Trophoblast cell (in vitro differentiated cells and primary cell): Measurements from ENCODE around the gene RGCC.

Experiments
- DNase-seq, 2 donors: peaks; one replicate each; pipeline ENCODE4 v3.0.0-alpha.2; 2016
- H2AFZ ChIP-seq: 2 replicates; pipeline ENCODE4 v1.6.1; 2013; ENCODE audit warnings: low read length, moderate library complexity, mild to moderate bottlenecking; ENCODE audit not compliant: insufficient read depth, poor library complexity
- H2AK5ac ChIP-seq: 2 replicates; pipeline ENCODE4 v1.6.1; 2013; ENCODE audit warnings: mild to moderate bottlenecking, low read length
- H2BK120ac ChIP-seq: 2 replicates; pipeline ENCODE4 v1.6.1; 2013; ENCODE audit warnings: low read length, mild to moderate bottlenecking, moderate library complexity; ENCODE audit not compliant: insufficient read depth, poor library complexity
- H2BK12ac ChIP-seq: 2 replicates; pipeline ENCODE4 v1.6.1; 2013; ENCODE audit warnings: mild to moderate bottlenecking, low read length, moderate library complexity
- H2BK5ac ChIP-seq: 2 replicates; pipeline ENCODE4 v1.6.1; 2013; ENCODE audit warnings: low read length, low read depth, moderate library complexity, mild to moderate bottlenecking; ENCODE audit not compliant: poor library complexity
- H3K14ac ChIP-seq: 2 replicates; pipeline ENCODE4 v1.6.1; 2013; ENCODE audit warnings: mild to moderate bottlenecking, low read length
- H3K18ac ChIP-seq: 2 replicates; pipeline ENCODE4 v1.6.1; 2013; ENCODE audit warnings: mild to moderate bottlenecking, low read length
- H3K23ac ChIP-seq: 2 replicates; pipeline ENCODE4 v1.6.1; 2013; ENCODE audit warnings: low read length
- H3K27ac ChIP-seq: 2 replicates; pipeline ENCODE4 v1.5.1; 2013; ENCODE audit warnings: low read depth, mild to moderate bottlenecking, inconsistent platforms, low read length, moderate library complexity
- H3K27me3 ChIP-seq: 2 replicates; pipeline ENCODE4 v1.6.1; 2013; ENCODE audit warnings: inconsistent platforms, mild to moderate bottlenecking, low read length, moderate library complexity; ENCODE audit not compliant: insufficient read depth
- H3K36me3 ChIP-seq, 2 experiments: 1 replicate in 1 of 2; 2 replicates in 1 of 2; pipeline ENCODE4 v1.6.1; 2013; ENCODE audit warnings: low read length in 2 of 2, mild to moderate bottlenecking in 2 of 2, moderate library complexity in 1 of 2; ENCODE audit not compliant: insufficient read depth in 2 of 2, control insufficient read depth in 1 of 2
- H3K4ac ChIP-seq: 2 replicates; pipeline ENCODE4 v1.6.1; 2013; ENCODE audit warnings: low read depth, mild to moderate bottlenecking, low read length, moderate library complexity
- H3K4me1 ChIP-seq, 2 experiments: 1 replicate in 1 of 2; 2 replicates in 1 of 2; pipeline ENCODE4 v1.6.1; 2013; ENCODE audit warnings: low read length in 2 of 2, mild to moderate bottlenecking in 2 of 2, moderate library complexity in 1 of 2; ENCODE audit not compliant: insufficient read depth in 2 of 2, control insufficient read depth in 1 of 2
- H3K4me2 ChIP-seq: 2 replicates; pipeline ENCODE4 v1.6.1; 2013; ENCODE audit warnings: inconsistent platforms, mild to moderate bottlenecking, low read length, moderate library complexity
- H3K4me3 ChIP-seq: 2 replicates; pipeline ENCODE4 v1.5.1; 2013; ENCODE audit warnings: mild to moderate bottlenecking, low read depth, low read length, inconsistent platforms
- H3K79me1 ChIP-seq: one replicate; pipeline ENCODE4 v1.6.1; 2013; ENCODE audit warnings: low read length
- H3K79me2 ChIP-seq: 2 replicates; pipeline ENCODE4 v1.6.1; 2013; ENCODE audit warnings: low read length, mild to moderate bottlenecking; ENCODE audit not compliant: control insufficient read depth, insufficient read depth, poor library complexity
- H3K9ac ChIP-seq: 2 replicates; pipeline ENCODE4 v1.6.1; 2013; ENCODE audit warnings: mild to moderate bottlenecking, low read length
- H3K9me3 ChIP-seq: 2 replicates; pipeline ENCODE4 v1.6.1; 2013; ENCODE audit warnings: low read depth, mild to moderate bottlenecking, control low read depth, inconsistent platforms, low read length; ENCODE audit not compliant: insufficient read depth
- H4K12ac ChIP-seq: 2 replicates; pipeline ENCODE4 v1.6.1; 2013; ENCODE audit warnings: low read depth, mild to moderate bottlenecking, low read length, moderate library complexity
- H4K8ac ChIP-seq: 2 replicates; pipeline ENCODE4 v1.6.1; 2013; ENCODE audit warnings: low read depth, mild to moderate bottlenecking, low read length, moderate library complexity
- H4K91ac ChIP-seq: one replicate; pipeline ENCODE4 v1.6.1; 2013; ENCODE audit warnings: low read depth, mild to moderate bottlenecking, low read length, moderate library complexity
- WGBS: extraction: QIAGEN DNeasy Blood & Tissue Kit; methylation state at CpG from one replicate; pipeline ENCODE4 v1.1.7; 2013; ENCODE audit warnings: missing lambda C conversion rate; ENCODE audit not compliant: insufficient read length, insufficient coverage; ENCODE audit errors: extremely low coverage; 5-methylcytosine and 5-hydroxymethylcytosine counted together

RGCC gene

GRCh38 chr13:41496420-41497234 is 39.3 kb downstream of the RGCC start:
- WGBS = no CpG with 5 or more reads among the region's 9 CpGs
- no peak overlapping the region for H2BK5ac ChIP-seq
- peaks cover 10 to 14% of the 10 kb centered on the region in 2 experiments for H3K4me1 ChIP-seq
- no peak overlapping the region for H3K9ac ChIP-seq
- no peak overlapping the region for H3K18ac ChIP-seq
- no peak overlapping the region for H3K4ac ChIP-seq
- H3K4me2 ChIP-seq = no peak overlapping the region
- H3K9me3 ChIP-seq = no peaks in the 10 kb centered on the region
- no peak overlapping the region for H4K8ac ChIP-seq
- H2BK120ac ChIP-seq = no peak overlapping the region
- no peak overlapping the region for H4K91ac ChIP-seq
- H3K79me2 ChIP-seq = no peaks in the 10 kb centered on the region
- no peak overlapping the region for H3K23ac ChIP-seq
- no peak overlapping the region for H3K27ac ChIP-seq
- H3K4me3 ChIP-seq = no peak overlapping the region
- no peak overlapping the region for H2BK12ac ChIP-seq
- no peak overlapping the region for H3K14ac ChIP-seq
- no peaks in the 10 kb centered on the region for H3K27me3 ChIP-seq
- no peaks in the 10 kb centered on the region for H3K36me3 ChIP-seq
- H3K79me1 ChIP-seq = peaks cover 3% of the 10 kb centered on the region
- no peak overlapping the region for H4K12ac ChIP-seq
- H2AFZ ChIP-seq = peak overlapping the region; percentile 51
- no peak for DNase-seq
- H2AK5ac ChIP-seq = no peak overlapping the region

DNA sequence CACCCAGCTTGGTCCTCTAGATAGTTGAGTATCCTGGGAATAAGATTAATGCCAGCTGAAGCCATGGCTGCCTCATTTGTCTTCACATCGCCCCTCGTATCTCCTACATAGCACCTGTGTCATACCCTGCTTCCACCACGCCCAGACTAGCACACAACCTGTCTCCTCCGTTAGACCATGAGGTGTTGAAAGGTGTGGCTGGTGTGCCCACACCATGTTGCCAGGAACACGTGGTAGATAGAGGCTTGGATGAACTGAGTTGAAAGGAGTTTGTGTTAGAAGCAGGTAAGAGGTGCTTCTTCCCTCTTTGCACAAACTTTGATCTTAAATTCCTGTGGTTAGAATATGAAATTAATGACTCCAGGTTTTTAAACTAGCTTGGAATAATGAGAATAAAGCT is 40.1 kb downstream of the RGCC start:
- H3K14ac ChIP-seq = no peak overlapping the region
- peaks cover 10 to 14% of the 10 kb centered on the region in 2 experiments for H3K4me1 ChIP-seq
- no peaks in the 10 kb centered on the region for H3K36me3 ChIP-seq
- H3K9ac ChIP-seq = no peak overlapping the region
- H3K9me3 ChIP-seq = no peaks in the 10 kb centered on the region
- H4K8ac ChIP-seq = no peak overlapping the region
- H3K79me1 ChIP-seq = peaks cover 3% of the 10 kb centered on the region
- H3K23ac ChIP-seq = no peak overlapping the region
- no peaks in the 10 kb centered on the region for H3K79me2 ChIP-seq
- H2AFZ ChIP-seq = no peak overlapping the region
- DNase-seq = no peak
- H3K27ac ChIP-seq = no peak overlapping the region
- H3K18ac ChIP-seq = no peak overlapping the region
- H3K4me2 ChIP-seq = no peak overlapping the region
- H3K4ac ChIP-seq = no peak overlapping the region
- H2BK12ac ChIP-seq = no peak overlapping the region
- no peak overlapping the region for H2BK5ac ChIP-seq
- no peak overlapping the region for H3K4me3 ChIP-seq
- no peaks in the 10 kb centered on the region for H3K27me3 ChIP-seq
- H2AK5ac ChIP-seq = no peak overlapping the region
- H2BK120ac ChIP-seq = no peak overlapping the region
- H4K91ac ChIP-seq = no peak overlapping the region
- H4K12ac ChIP-seq = no peak overlapping the region
- WGBS = no CpG with 5 or more reads among the region's 5 CpGs

DNA sequence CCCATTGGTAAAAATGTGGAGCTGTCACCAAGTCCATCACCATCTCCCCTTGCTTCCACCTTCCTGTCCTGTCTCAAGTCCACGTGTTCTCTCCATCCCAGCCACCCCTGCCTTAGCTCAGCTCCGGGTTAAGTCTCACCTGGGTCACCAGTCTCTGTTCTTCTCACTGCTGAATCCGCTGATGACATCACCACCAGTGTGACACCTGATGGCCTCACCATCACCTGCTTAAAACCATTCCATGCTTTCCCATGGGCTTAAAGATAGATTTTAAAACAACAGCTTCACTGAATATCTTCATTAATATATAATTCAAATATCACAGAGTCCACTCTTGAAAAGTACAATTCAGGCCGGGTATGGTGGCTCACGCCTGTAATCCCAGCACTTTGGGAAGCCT is 42.1 kb downstream of the RGCC start:
- no peak overlapping the region for H3K23ac ChIP-seq
- H3K18ac ChIP-seq = no peak overlapping the region
- H3K4ac ChIP-seq = no peak overlapping the region
- no CpG with 5 or more reads among the region's 5 CpGs for WGBS
- no peak overlapping the region for H3K27ac ChIP-seq
- H3K27me3 ChIP-seq = peaks cover 3% of the 10 kb centered on the region
- H3K79me2 ChIP-seq = no peaks in the 10 kb centered on the region
- DNase-seq = no peak
- H3K36me3 ChIP-seq = no peaks in the 10 kb centered on the region
- no peak overlapping the region for H4K12ac ChIP-seq
- no peak overlapping the region for H4K91ac ChIP-seq
- no peak overlapping the region for H3K14ac ChIP-seq
- H3K9ac ChIP-seq = no peak overlapping the region
- no peak overlapping the region for H3K4me3 ChIP-seq
- H2BK12ac ChIP-seq = no peak overlapping the region
- no peak overlapping the region for H2AK5ac ChIP-seq
- H2BK120ac ChIP-seq = no peak overlapping the region
- H4K8ac ChIP-seq = no peak overlapping the region
- H3K4me2 ChIP-seq = no peak overlapping the region
- no peak overlapping the region for H2BK5ac ChIP-seq
- H3K4me1 ChIP-seq = peaks cover 5 to 6% of the 10 kb centered on the region in 2 experiments
- no peaks in the 10 kb centered on the region for H3K79me1 ChIP-seq
- H2AFZ ChIP-seq = no peak overlapping the region
- no peaks in the 10 kb centered on the region for H3K9me3 ChIP-seq

DNA sequence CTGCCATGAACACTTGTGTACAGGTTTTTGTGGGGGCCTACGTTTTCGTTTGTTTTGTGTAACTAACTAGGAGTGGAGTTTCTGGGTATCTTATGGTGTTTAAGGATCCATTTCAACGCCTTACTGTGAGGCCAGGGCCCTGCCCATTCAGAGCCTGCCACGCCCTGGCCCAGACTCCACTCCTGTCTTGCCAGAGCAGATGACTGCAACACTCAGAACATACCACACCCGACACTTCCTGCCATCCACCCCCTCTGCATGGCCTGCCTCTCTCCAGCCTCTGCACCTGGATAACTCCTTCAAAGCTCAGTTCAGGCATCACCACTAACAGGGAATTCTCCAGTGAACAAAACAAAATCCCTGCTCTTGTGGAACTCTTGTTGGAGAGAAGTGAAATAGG is 43.2 kb downstream of the RGCC start:
- Histone ChIP-seq H2BK120ac (no peak overlapping the region), H4K12ac (no peak overlapping the region), H3K4me3 (no peak overlapping the region), H4K91ac (no peak overlapping the region), H3K18ac (no peak overlapping the region), H3K9ac (no peak overlapping the region), H3K79me1 (no peaks in the 10 kb centered on the region), H2BK12ac (no peak overlapping the region), H2AK5ac (no peak overlapping the region), H3K4me1 (peaks cover 5 to 6% of the 10 kb centered on the region in 2 experiments), H2BK5ac (no peak overlapping the region), H3K4ac (no peak overlapping the region), H3K79me2 (no peaks in the 10 kb centered on the region), H3K14ac (no peak overlapping the region), H4K8ac (no peak overlapping the region), H3K27me3 (peaks cover 3% of the 10 kb centered on the region), H3K9me3 (no peaks in the 10 kb centered on the region), H3K27ac (no peak overlapping the region), H3K36me3 (no peaks in the 10 kb centered on the region), H2AFZ (no peak overlapping the region), H3K23ac (no peak overlapping the region), H3K4me2 (no peak overlapping the region)
- DNase-seq = no peak
- no CpG with 5 or more reads among the region's 5 CpGs for whole genome bisulfite sequencing
